Measurements from ENCODE around the gene GJB3.

Gene GJB3

DNA sequence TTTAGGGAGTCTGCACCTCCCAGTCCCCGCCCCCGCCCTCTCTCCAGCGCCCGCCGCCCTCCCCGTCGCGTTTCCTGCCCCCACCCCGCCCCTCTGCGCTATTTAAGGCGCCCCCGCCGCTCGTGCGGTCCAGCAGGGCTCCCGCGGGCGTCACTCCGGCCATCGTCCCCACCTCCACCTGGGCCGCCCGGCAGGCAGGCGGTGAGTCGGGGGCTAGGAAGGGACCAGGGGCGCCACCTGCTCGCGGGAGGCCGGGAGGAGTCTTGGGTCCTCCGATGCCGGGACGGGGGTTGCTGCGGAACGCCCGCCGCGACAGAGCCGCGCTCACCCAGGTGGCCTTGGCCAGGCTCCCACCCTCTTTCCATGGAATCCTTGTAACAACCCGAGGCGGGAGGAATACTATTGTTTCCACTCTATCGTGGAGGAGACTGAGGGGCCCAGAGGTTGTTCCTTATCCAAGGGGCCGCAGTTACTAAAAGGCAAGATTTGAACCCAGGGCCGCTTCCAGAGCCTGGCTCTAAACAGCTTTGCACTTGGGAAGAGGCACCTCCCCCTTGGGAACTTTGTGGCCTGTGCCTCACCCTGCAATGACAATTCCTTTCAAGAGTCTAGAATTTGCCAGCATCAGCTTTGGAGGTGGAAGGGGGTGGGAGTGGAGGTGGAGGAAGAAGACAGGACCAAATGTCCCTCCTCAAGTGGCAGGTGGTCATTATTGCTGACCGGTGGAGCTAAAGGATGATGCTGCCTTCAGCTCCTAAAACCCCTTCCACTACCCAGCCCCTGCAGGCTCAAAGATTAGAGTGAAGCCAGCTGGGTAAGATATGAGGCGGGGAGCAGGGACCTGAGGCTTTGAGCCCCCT, 12.1 kb downstream of the GJB3 start, which contains the start of gene GJA4:
TSS of gene GJA4 (plus strand) at position 132 of the 860 bp plus-strand sequence. CDS start 1,215 bp downstream, outside the sequence.
- no peak for TF ChIP-seq EZH2phosphoT487 (IDR thresholded peaks at IDR 0.05; ENCODE audit: low read depth)
- TF ChIP-seq, protein P1, sequence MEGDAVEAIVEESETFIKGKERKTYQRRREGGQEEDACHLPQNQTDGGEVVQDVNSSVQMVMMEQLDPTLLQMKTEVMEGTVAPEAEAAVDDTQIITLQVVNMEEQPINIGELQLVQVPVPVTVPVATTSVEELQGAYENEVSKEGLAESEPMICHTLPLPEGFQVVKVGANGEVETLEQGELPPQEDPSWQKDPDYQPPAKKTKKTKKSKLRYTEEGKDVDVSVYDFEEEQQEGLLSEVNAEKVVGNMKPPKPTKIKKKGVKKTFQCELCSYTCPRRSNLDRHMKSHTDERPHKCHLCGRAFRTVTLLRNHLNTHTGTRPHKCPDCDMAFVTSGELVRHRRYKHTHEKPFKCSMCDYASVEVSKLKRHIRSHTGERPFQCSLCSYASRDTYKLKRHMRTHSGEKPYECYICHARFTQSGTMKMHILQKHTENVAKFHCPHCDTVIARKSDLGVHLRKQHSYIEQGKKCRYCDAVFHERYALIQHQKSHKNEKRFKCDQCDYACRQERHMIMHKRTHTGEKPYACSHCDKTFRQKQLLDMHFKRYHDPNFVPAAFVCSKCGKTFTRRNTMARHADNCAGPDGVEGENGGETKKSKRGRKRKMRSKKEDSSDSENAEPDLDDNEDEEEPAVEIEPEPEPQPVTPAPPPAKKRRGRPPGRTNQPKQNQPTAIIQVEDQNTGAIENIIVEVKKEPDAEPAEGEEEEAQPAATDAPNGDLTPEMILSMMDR (IDR thresholded peaks at IDR 0.05; ENCODE audit: low read depth, low read length) = no peak
- no peak within 1 kb of the TSS for H3K4me2 ChIP-seq (ENCODE audit: low read length)
- no peak within 1 kb of the TSS for H3K4me3 ChIP-seq (ENCODE audit: low read length)
- no peak within 1 kb of the TSS for H3K9ac ChIP-seq (ENCODE audit: low read length)
- H3K27ac ChIP-seq (ENCODE audit: low read length) = no peak within 1 kb of the TSS
- H3K36me3 ChIP-seq (replicated peaks; ENCODE audit: low read depth, low read length) = no peaks in the 10 kb centered on the region
- no peak within 1 kb of the TSS for H2AFZ ChIP-seq (ENCODE audit: low read depth, low read length)
- H3K79me2 ChIP-seq (ENCODE audit: low read length) = no peaks in the 10 kb centered on the region
- no peaks in the 10 kb centered on the region for H3K9me3 ChIP-seq (ENCODE audit: insufficient read depth, low read length)
- no peaks in the 10 kb centered on the region for H3K27me3 ChIP-seq (ENCODE audit: low read depth, low read length)
- no peaks in the 10 kb centered on the region for H3K4me1 ChIP-seq (ENCODE audit: low read length)
- H4K20me1 ChIP-seq (ENCODE audit: insufficient read depth, low read length) = no peaks in the 10 kb centered on the region

DNA sequence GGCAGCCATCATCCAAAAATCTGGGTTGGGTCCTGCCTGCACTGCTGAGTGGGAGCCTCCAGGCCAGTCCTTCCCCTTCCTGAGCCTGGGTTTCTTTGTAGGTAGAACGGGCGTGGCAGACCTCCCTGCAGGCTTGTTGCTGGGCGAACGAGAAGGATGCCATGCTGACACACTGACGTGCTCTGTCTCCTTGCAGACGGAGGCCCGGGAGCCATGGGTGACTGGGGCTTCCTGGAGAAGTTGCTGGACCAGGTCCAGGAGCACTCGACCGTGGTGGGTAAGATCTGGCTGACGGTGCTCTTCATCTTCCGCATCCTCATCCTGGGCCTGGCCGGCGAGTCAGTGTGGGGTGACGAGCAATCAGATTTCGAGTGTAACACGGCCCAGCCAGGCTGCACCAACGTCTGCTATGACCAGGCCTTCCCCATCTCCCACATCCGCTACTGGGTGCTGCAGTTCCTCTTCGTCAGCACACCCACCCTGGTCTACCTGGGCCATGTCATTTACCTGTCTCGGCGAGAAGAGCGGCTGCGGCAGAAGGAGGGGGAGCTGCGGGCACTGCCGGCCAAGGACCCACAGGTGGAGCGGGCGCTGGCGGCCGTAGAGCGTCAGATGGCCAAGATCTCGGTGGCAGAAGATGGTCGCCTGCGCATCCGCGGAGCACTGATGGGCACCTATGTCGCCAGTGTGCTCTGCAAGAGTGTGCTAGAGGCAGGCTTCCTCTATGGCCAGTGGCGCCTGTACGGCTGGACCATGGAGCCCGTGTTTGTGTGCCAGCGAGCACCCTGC, 13.2 kb downstream of the GJB3 start:
- Histone ChIP-seq H3K27me3 (ENCODE audit: low read depth, low read length) (no peaks in the 10 kb centered on the region), H4K20me1 (ENCODE audit: insufficient read depth, low read length) (no peaks in the 10 kb centered on the region), H3K9ac (ENCODE audit: low read length) (no peak overlapping the region), H3K4me2 (ENCODE audit: low read length) (no peak overlapping the region), H3K79me2 (ENCODE audit: low read length) (no peaks in the 10 kb centered on the region), H3K9me3 (ENCODE audit: insufficient read depth, low read length) (no peaks in the 10 kb centered on the region), H3K4me3 (ENCODE audit: low read length) (no peak overlapping the region), H2AFZ (ENCODE audit: low read depth, low read length) (no peak overlapping the region), H3K27ac (ENCODE audit: low read length) (no peak overlapping the region), H3K36me3 (replicated peaks; ENCODE audit: low read depth, low read length) (no peaks in the 10 kb centered on the region), H3K4me1 (ENCODE audit: low read length) (no peaks in the 10 kb centered on the region)
- no peak for TF ChIP-seq EZH2phosphoT487 (IDR thresholded peaks at IDR 0.05; ENCODE audit: low read depth)
- TF ChIP-seq, protein P1 (IDR thresholded peaks at IDR 0.05; ENCODE audit: low read depth, low read length) = no peak

DNA sequence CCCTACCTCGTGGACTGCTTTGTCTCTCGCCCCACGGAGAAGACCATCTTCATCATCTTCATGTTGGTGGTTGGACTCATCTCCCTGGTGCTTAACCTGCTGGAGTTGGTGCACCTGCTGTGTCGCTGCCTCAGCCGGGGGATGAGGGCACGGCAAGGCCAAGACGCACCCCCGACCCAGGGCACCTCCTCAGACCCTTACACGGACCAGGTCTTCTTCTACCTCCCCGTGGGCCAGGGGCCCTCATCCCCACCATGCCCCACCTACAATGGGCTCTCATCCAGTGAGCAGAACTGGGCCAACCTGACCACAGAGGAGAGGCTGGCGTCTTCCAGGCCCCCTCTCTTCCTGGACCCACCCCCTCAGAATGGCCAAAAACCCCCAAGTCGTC, 13.8 kb downstream of the GJB3 start:
- H3K27ac ChIP-seq (ENCODE audit: low read length) = no peak overlapping the region

More for the DNA sequence above, 13.8 kb downstream of the GJB3 start:
- Histone ChIP-seq H3K9ac (ENCODE audit: low read length) (no peak overlapping the region), H3K4me2 (ENCODE audit: low read length) (no peak overlapping the region), H3K36me3 (replicated peaks; ENCODE audit: low read depth, low read length) (no peaks in the 10 kb centered on the region), H3K4me1 (ENCODE audit: low read length) (no peaks in the 10 kb centered on the region), H3K79me2 (ENCODE audit: low read length) (no peaks in the 10 kb centered on the region), H3K9me3 (ENCODE audit: insufficient read depth, low read length) (no peaks in the 10 kb centered on the region), H4K20me1 (ENCODE audit: insufficient read depth, low read length) (no peaks in the 10 kb centered on the region), H2AFZ (ENCODE audit: low read depth, low read length) (no peak overlapping the region), H3K27me3 (ENCODE audit: low read depth, low read length) (no peaks in the 10 kb centered on the region), H3K4me3 (ENCODE audit: low read length) (no peak overlapping the region)
- TF ChIP-seq, protein P1 (IDR thresholded peaks at IDR 0.05; ENCODE audit: low read depth, low read length) = no peak
- no peak for TF ChIP-seq EZH2phosphoT487 (IDR thresholded peaks at IDR 0.05; ENCODE audit: low read depth)
